ENCODE data around the gene ZFHX3.

ZFHX3 gene

GRCh38 chr16:73068541-73069401 lies 20.8 kb upstream of the ZFHX3 start:
- DNase-seq (ENCODE audit: low read depth in 2 of 3, low spot score in 2 of 3), result no peak

- DNase-seq (ENCODE audit: low read depth in 2 of 3, low spot score in 2 of 3), result no peak
These were observed 20.0 kb upstream of the ZFHX3 start for GRCh38 chr16:73067671-73068540.

- no peak for DNase-seq (ENCODE audit: low read depth in 2 of 3, low spot score in 2 of 3)
These were observed 19.2 kb upstream of the ZFHX3 start for GRCh38 chr16:73066927-73067670.

GRCh38 chr16:73066331-73066926 lies 18.5 kb upstream of the ZFHX3 start:
- no peak for DNase-seq (ENCODE audit: low read depth in 2 of 3, low spot score in 2 of 3)

- DNase-seq (ENCODE audit: low read depth in 2 of 3, low spot score in 2 of 3), result no peak
These were observed 17.9 kb upstream of the ZFHX3 start for GRCh38 chr16:73065632-73066330.

GRCh38 chr16:73064994-73065545 lies 17.1 kb upstream of the ZFHX3 start:
- no peak for DNase-seq (ENCODE audit: low read depth in 2 of 3, low spot score in 2 of 3)

- no peak for DNase-seq (ENCODE audit: low read depth in 2 of 3, low spot score in 2 of 3)
These were observed 16.5 kb upstream of the ZFHX3 start for GRCh38 chr16:73064212-73064993.

- DNase-seq (ENCODE audit: low read depth in 2 of 3, low spot score in 2 of 3), result no peak
These were observed 15.9 kb upstream of the ZFHX3 start for GRCh38 chr16:73063854-73064211.

- no peak for DNase-seq (ENCODE audit: low read depth in 2 of 3, low spot score in 2 of 3)
These were observed 15.1 kb upstream of the ZFHX3 start for GRCh38 chr16:73062743-73063733.

- no peak for DNase-seq (ENCODE audit: low read depth in 2 of 3, low spot score in 2 of 3)
These were observed 14.2 kb upstream of the ZFHX3 start for GRCh38 chr16:73062001-73062616.

GRCh38 chr16:73060892-73061490 lies 13.1 kb upstream of the ZFHX3 start:
- DNase-seq (ENCODE audit: low read depth in 2 of 3, low spot score in 2 of 3), result no peak

GRCh38 chr16:73059779-73060615 lies 12.1 kb upstream of the ZFHX3 start:
- DNase-seq (ENCODE audit: low read depth in 2 of 3, low spot score in 2 of 3), result no peak

- DNase-seq (ENCODE audit: low read depth in 2 of 3, low spot score in 2 of 3), result no peak
These were observed 10.9 kb upstream of the ZFHX3 start for GRCh38 chr16:73058616-73059409.

- no peak for DNase-seq (ENCODE audit: low read depth in 2 of 3, low spot score in 2 of 3)
These were observed 10.3 kb upstream of the ZFHX3 start for GRCh38 chr16:73058221-73058615.

GRCh38 chr16:73057291-73058210 lies 9.6 kb upstream of the ZFHX3 start:
- DNase-seq (ENCODE audit: low read depth in 2 of 3, low spot score in 2 of 3), result no peak

Measured in activated CD8-positive, alpha-beta memory T cell treated with anti-CD3 and anti-CD28 coated beads for 48 hours (primary cell).